Measurements from ENCODE around the gene VMO1.
A peak's percentile ranks its signal among the peaks of the same experiment; 100 is the strongest.

Gene VMO1

DNA sequence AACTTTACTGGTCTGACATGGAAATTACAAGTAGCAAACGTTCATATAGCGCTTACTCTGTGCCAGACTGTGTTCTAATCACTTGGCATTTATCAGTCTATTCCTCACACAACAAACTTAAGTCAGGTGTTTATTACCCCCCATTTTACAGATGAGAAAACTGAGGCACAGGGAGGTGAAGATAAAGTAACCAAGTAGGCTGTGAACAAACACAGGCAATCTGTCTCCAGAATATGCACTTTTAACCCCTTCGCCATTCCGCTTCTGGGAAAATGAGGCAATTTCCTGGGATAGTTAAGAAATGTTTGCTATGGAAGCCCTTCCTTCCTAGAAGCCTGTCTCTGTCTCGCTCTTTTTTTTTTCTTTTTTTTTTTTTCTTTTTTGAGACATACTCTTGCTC, 34.2 kb downstream of the VMO1 start:
- DNase-seq, result no peak

- no peak for DNase-seq
Measured at GRCh38 chr17:4750606-4751005, 35.6 kb downstream of the VMO1 start.

DNA sequence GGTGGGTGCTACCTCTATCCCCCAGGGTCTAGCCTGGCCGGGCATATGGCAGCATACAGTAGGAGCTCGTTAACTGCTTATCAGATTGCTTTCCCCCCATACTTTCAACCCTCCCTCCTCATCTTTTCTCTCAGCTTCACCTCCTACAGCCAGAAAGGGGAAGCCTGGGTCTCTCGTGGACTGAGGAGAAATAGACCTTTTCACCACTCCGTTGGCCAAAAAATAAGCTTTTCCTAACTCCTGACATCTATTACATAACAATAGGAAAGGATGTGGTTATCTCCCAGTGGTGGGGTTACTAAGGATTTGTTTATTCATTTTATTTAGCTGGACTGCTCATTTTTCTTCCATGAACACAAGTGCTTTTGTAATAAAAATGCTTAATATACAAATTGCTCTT, 37.5 kb downstream of the VMO1 start:
- no peak for DNase-seq

- no peak for DNase-seq
Measured at GRCh38 chr17:4747847-4748246, 38.3 kb downstream of the VMO1 start.

GRCh38 chr17:4744999-4745969, 40.9 kb downstream of the VMO1 start:
- no peak for DNase-seq

- no peak for DNase-seq
Measured at GRCh38 chr17:4743898-4744297, 42.3 kb downstream of the VMO1 start.

- no peak for DNase-seq
Measured at GRCh38 chr17:4743216-4743615, 42.9 kb downstream of the VMO1 start.

DNA sequence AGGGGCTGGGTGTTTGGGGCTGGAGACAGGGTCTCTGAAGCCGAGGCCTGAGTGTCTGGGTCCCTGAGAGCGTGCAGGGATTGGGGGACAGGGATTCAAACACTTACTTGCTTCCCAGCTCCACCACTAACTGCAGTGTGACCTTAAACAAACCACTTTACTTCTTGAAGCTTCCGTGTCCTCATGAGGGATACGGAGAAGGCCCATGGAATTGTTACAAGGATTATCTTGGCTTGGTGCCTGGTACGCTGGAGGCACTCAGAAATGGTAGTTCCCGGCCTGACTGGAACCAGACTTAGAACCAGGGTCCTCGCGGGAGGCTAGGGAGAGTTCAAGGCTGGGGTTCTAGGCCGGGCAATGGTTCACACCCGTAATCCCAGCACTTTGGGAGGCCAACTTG, 43.5 kb downstream of the VMO1 start:
- DNase-seq, result no peak

GRCh38 chr17:4742133-4742532, 44.0 kb downstream of the VMO1 start:
- no peak for DNase-seq

- DNase-seq, result no peak
Measured at GRCh38 chr17:4741544-4741943, 44.6 kb downstream of the VMO1 start.

DNA sequence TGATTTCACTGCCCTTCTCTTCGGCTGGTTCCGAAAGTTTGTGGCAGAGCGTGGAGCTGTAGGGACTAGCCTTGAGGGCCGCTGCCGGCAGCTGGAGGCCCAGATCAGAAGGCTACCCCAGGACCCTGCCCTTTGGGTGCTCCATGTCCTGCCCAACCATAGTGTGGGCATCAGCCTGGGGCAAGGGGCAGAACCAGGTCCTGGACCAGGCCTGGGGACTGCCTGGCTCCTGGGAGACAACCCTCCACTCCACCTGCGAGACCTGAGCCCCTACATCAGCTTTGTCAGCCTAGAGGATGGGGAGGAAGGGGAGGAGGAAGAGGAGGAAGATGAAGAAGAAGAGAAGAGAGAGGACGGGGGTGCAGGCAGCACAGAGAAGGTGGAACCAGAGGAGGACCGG, 45.6 kb downstream of the VMO1 start:
- DNase-seq, result no peak

DNA sequence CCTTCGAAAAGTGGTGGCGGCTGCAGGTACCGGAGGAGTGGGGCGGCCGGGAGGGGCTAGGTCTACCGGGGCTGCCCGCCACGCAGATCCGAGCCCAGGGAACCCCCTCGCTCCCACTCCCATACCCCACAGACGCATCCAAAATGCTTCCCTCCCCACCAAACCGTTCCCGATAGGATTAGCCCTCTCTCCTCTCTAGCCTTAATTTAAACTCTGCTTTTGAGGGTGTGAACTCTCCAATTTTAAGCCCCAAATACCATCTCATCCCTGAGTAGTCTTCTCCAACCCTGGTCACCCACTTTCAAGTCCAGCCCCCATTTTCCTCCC, 46.2 kb downstream of the VMO1 start:
- DNase-seq, result no peak

DNA sequence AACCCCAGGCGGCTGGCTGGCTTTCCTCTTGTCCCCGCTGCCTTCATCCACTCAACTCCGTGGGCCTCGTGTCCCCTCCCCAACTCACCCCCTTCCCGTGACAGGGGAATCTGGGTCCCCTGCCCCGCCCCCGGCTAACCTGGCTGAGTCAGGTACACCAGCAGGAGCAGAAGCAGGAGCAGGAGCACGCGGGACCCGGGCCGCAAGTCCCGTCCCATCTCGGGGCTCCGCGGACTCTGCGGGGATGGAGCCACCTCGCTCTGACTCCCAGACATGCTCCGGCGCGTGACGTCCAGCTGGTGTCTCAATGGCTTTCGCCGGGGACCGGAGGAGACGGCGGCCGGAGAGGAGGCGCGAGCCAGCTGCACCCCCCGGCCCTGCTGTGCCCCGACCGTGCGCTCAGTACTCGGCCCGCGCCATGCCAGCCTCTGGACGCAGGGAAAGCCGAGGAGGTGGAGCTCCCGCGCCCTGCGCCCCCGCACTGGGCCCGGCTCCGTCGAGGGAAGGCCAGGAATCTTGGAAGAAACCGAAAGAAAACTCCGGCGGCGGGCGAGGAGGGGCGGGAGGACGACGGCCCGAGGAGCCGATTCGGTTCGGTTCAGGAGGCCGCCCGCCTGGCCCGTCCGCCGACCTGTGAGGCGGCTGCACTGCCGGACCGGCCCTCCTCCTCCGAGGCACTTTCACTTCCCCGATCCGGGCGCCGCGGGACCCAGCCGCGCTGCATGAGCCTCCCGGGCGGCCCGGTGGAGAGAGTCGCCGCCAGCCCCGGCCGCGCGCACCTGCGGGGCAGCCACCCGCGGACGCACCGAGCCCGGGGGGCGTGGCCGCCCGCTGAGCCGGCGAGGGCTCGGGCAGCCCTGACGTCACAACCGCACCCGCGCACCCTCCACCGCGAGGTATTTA, 46.8 kb downstream of the VMO1 start, which contains the start of the genes CXCL16 and ZMYND15:
Gene CXCL16 (minus strand): TSS at position 807 of the 903 bp plus-strand sequence. CDS start 589 bp downstream, at position 218.
Gene ZMYND15 (plus strand): TSS at position 712 of the 903 bp plus-strand sequence. CDS start 716 bp downstream, outside the sequence.
- DNase-seq, result peak; percentile 76

DNA sequence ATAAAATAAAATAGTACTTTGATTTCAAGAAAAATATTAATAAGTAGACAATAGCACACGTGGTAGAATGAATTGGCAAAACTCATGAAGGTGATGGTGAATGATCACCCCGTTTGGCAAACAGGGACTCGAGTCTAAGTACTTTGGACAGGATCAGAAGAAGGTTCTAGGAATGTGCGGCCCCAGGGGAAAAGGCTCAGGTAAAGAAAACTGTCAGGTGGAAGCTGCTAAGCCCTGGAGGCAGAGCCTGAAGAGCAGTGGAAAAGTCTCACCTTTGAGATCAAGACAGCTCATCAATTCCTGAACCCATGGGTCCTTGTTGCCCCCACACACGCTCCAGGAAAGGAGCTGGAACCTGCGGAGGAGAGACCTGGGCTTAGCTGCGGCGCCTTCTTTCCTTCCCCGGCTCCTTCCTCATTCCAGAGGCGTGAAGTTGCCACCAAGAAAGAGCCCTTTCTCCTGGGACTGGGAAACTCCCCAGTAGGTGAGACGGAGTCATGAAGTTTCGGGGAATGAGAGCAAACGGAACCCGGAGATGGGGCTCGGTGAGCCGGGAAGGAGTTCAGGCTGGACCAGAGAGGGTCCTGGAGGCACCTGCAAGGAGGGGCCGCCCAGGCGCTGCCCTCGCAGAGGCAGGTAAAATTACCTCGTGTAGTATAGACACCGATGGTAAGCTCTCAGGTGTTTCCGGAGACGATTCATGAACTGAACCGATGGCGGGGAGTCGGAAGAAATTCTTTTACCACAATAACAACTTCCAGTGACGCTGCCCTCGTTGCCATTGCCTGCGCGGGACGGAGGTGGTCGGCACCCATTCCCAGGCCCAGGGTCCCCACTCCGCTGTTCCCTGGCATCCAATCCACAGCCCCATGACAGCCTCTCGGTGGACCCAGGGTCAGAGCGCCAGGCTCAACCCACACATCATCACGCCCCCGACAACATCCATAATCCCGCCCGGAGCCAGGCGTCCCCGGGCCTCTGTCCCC, 47.7 kb downstream of the VMO1 start:
- DNase-seq, result peak; percentile 64

- DNase-seq, result no peak
Measured at GRCh38 chr17:4735876-4736651, 50.1 kb downstream of the VMO1 start.

Measured in activated CD8-positive, alpha-beta memory T cell treated with anti-CD3 and anti-CD28 coated beads for 24 hours (primary cell).